Neural progenitor cell (in vitro differentiated cells): Measurements from ENCODE around the gene CC2D1A. TPM values are rescaled to one million over a fixed set of nuclear protein-coding genes. Genes with fewer than 3 reads are reported as not detected.

ENCODE experiments used
- DNase-seq: peaks from one replicate; pipeline ENCODE4 v3.0.0-alpha.2; 2016; ENCODE audit warnings: low spot score
- H2AFZ ChIP-seq: fragments of 200-600 bp; sonication (generic); replicated peaks from 2 replicates; pipeline ENCODE4 v1.6.1; 2016; ENCODE audit warnings: antibody characterized with exemption
- H3F3A ChIP-seq: fragments of 200-600 bp; sonication (generic); 2 replicates; pipeline ENCODE4 v1.6.1; 2016; ENCODE audit warnings: antibody characterized with exemption, low read depth
- H3K27ac ChIP-seq: fragments of 200-600 bp; sonication (generic); 2 replicates; pipeline ENCODE4 v1.5.1; 2016; ENCODE audit warnings: mild to moderate bottlenecking
- H3K27me3 ChIP-seq: fragments of 200-600 bp; sonication (generic); 2 replicates; pipeline ENCODE4 v1.6.1; 2016; ENCODE audit warnings: mild to moderate bottlenecking, moderate library complexity
- H3K36me3 ChIP-seq: fragments of 200-600 bp; sonication (generic); 2 replicates; pipeline ENCODE4 v1.5.1; 2016
- H3K4me1 ChIP-seq: fragments of 200-600 bp; sonication (generic); 2 replicates; pipeline ENCODE4 v1.6.1; 2016; ENCODE audit warnings: mixed run types
- H3K4me2 ChIP-seq: fragments of 200-600 bp; sonication (generic); 2 replicates; pipeline ENCODE4 v1.6.1; 2016
- H3K4me3 ChIP-seq: fragments of 200-600 bp; sonication (generic); 2 replicates; pipeline ENCODE4 v1.5.1; 2016
- H3K79me2 ChIP-seq: fragments of 200-600 bp; sonication (generic); 2 replicates; pipeline ENCODE4 v1.6.1; 2016; ENCODE audit warnings: low read depth
- H3K9ac ChIP-seq: fragments of 200-600 bp; sonication (generic); 2 replicates; pipeline ENCODE4 v1.6.1; 2016
- H3K9me3 ChIP-seq: fragments of 200-600 bp; sonication (generic); 2 replicates; pipeline ENCODE4 v1.5.1; 2016; ENCODE audit warnings: low read depth
- H4K20me1 ChIP-seq: fragments of 200-600 bp; sonication (generic); 2 replicates; pipeline ENCODE4 v1.6.1; 2016; ENCODE audit warnings: low read depth
- H3K27ac Mint-ChIP-seq: 3 replicates; pipeline ENCODE4 v1.8.0; 2021; ENCODE audit warnings: mixed read lengths
- H3K27me3 Mint-ChIP-seq: 2 replicates; pipeline ENCODE4 v1.8.0; 2022; ENCODE audit warnings: low read depth, mild to moderate bottlenecking, inconsistent platforms, moderate library complexity, mixed read lengths; ENCODE audit not compliant: insufficient read depth
- H3K36me3 Mint-ChIP-seq: 3 replicates; pipeline ENCODE4 v1.8.0; 2021; ENCODE audit warnings: mixed read lengths
- H3K4me1 Mint-ChIP-seq: 3 replicates; pipeline ENCODE4 v1.8.0; 2021; ENCODE audit warnings: mixed read lengths
- H3K4me3 Mint-ChIP-seq: 3 replicates; pipeline ENCODE4 v1.8.0; 2021; ENCODE audit warnings: mild to moderate bottlenecking, moderate library complexity, mixed read lengths
- H3K9me3 Mint-ChIP-seq: 3 replicates; pipeline ENCODE4 v1.8.0; 2020; ENCODE audit warnings: mixed read lengths
- EZH2 ChIP-seq: fragments of 200-600 bp; sonication (generic); IDR thresholded peaks from 2 replicates; pipeline ENCODE4 v1.6.1; 2017; ENCODE audit warnings: antibody characterized with exemption, mild to moderate bottlenecking, moderate library complexity
- EZH2phosphoT487 ChIP-seq: fragments of 200-600 bp; sonication (generic); IDR thresholded peaks from 2 replicates; pipeline ENCODE4 v1.6.1; 2017; ENCODE audit warnings: antibody characterized with exemption
- total RNA-seq: library from RNA; depleted of rRNA; stranded (reverse); fragments of >200 nt; gene quantifications from 2 replicates; pipeline ENCODE4 v1.2.3, GENCODE V29; 2015; ENCODE audit warnings: low replicate concordance
- TF ChIP-seq, protein P1 (sequence below): fragments of 200-600 bp; sonication (generic); IDR thresholded peaks from 2 replicates; pipeline ENCODE4 v1.5.1; 2017; ENCODE audit warnings: antibody characterized with exemption, mild to moderate bottlenecking

Gene CC2D1A
- total RNA-seq, 1 donor from 2014 or later = 8.1 TPM

DNA sequence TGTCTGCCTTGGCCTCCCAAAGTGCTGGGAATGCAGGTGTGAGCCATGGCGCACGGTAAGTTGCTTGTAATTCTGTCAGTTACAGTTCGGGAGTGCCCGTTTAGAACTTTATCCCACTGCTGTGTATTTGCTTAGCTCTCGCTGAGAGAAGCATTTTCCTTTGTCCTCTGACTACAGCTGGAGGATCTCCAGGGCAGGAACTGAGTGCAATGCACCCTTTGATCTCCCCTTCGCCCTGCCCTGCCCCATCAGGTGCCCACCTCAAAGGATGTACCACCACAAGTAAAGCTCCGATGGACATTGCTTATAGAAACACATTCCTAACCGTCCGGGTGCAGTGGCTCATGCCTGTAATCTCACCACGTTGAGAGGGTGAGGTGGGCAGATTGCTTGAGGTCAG lies 6.6 kb upstream of the CC2D1A start:
- no peaks in the 10 kb centered on the region for H3K27me3 ChIP-seq
- H3K27ac ChIP-seq = no peak overlapping the region
- H3K4me3 ChIP-seq = no peak overlapping the region
- no peaks in the 10 kb centered on the region for H4K20me1 ChIP-seq
- H3K9ac ChIP-seq = no peak overlapping the region
- Mint-ChIP-seq H3K4me3 (no peak overlapping the region), H3K36me3 (no peaks in the 10 kb centered on the region), H3K27me3 (peaks cover 5% of the 10 kb centered on the region), H3K4me1 (peaks cover 2% of the 10 kb centered on the region), H3K9me3 (no peaks in the 10 kb centered on the region), H3K27ac (no peak overlapping the region)
- H3K36me3 ChIP-seq = no peaks in the 10 kb centered on the region
- no peaks in the 10 kb centered on the region for H3F3A ChIP-seq
- DNase-seq = no peak
- H3K9me3 ChIP-seq = no peaks in the 10 kb centered on the region
- H2AFZ ChIP-seq = no peak overlapping the region
- TF ChIP-seq EZH2phosphoT487 (no peak), EZH2 (no peak)
- TF ChIP-seq, protein P1, sequence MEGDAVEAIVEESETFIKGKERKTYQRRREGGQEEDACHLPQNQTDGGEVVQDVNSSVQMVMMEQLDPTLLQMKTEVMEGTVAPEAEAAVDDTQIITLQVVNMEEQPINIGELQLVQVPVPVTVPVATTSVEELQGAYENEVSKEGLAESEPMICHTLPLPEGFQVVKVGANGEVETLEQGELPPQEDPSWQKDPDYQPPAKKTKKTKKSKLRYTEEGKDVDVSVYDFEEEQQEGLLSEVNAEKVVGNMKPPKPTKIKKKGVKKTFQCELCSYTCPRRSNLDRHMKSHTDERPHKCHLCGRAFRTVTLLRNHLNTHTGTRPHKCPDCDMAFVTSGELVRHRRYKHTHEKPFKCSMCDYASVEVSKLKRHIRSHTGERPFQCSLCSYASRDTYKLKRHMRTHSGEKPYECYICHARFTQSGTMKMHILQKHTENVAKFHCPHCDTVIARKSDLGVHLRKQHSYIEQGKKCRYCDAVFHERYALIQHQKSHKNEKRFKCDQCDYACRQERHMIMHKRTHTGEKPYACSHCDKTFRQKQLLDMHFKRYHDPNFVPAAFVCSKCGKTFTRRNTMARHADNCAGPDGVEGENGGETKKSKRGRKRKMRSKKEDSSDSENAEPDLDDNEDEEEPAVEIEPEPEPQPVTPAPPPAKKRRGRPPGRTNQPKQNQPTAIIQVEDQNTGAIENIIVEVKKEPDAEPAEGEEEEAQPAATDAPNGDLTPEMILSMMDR = no peak
- H3K4me2 ChIP-seq = no peak overlapping the region
- no peaks in the 10 kb centered on the region for H3K79me2 ChIP-seq
- no peaks in the 10 kb centered on the region for H3K4me1 ChIP-seq

GRCh38 chr19:13899912-13900584 lies 6.0 kb upstream of the CC2D1A start:
- Histone ChIP-seq H3K79me2 (no peaks in the 10 kb centered on the region), H2AFZ (no peak overlapping the region), H3K4me3 (no peak overlapping the region), H3K27me3 (peaks cover 4% of the 10 kb centered on the region), H4K20me1 (no peaks in the 10 kb centered on the region), H3K9ac (no peak overlapping the region), H3K36me3 (no peaks in the 10 kb centered on the region), H3K4me1 (no peaks in the 10 kb centered on the region), H3K9me3 (no peaks in the 10 kb centered on the region), H3F3A (no peaks in the 10 kb centered on the region), H3K4me2 (no peak overlapping the region), H3K27ac (no peak overlapping the region)
- peaks cover 5% of the 10 kb centered on the region for H3K27me3 Mint-ChIP-seq
- no peak overlapping the region for H3K27ac Mint-ChIP-seq
- no peak for DNase-seq
- H3K36me3 Mint-ChIP-seq = no peaks in the 10 kb centered on the region
- H3K4me1 Mint-ChIP-seq = peaks cover 2% of the 10 kb centered on the region
- no peak overlapping the region for H3K4me3 Mint-ChIP-seq
- no peak for TF ChIP-seq EZH2phosphoT487
- TF ChIP-seq, protein P1 = no peak
- TF ChIP-seq EZH2 = no peak
- H3K9me3 Mint-ChIP-seq = no peaks in the 10 kb centered on the region

DNA sequence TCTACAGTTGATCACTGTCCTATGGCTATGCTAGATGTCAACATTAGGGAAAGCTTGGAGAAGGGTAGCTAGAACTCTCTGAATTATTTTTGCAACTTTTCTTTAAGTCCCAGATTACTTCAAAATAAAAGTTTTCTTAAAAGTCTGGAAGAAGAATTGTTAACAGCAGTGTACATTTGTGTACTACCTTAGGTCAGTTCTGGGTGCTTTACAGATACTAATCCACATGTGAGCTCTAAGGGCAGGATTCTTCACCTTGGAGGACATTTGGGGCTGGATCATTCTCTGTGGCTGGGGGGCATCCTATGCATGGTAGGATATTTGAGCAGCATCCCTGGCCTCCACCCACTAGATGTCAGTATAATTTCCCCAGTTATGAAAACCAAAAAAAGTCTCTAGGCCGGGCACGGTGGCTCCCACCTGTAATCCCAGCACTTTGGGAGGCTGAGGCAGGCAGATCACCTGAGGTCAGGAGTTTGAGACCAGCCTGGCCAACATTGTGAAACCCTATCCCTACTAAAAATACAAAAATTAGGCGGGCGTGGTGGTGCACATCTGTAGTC lies 2.9 kb upstream of the CC2D1A start:
- H3K36me3 ChIP-seq = no peaks in the 10 kb centered on the region
- H3K4me2 ChIP-seq = no peak overlapping the region
- H3K4me1 Mint-ChIP-seq = peaks cover 11% of the 10 kb centered on the region
- H3K9ac ChIP-seq = no peak overlapping the region
- TF ChIP-seq, protein P1 = peak; percentile 34
- no peak for TF ChIP-seq EZH2
- peaks cover 2% of the 10 kb centered on the region for H3K27me3 Mint-ChIP-seq
- no peak for DNase-seq
- H3K27ac ChIP-seq = no peak overlapping the region
- H3K4me3 ChIP-seq = no peak overlapping the region
- H3F3A ChIP-seq = no peaks in the 10 kb centered on the region
- peaks cover 10% of the 10 kb centered on the region for H3K27me3 ChIP-seq
- no peak overlapping the region for H2AFZ ChIP-seq
- H4K20me1 ChIP-seq = no peaks in the 10 kb centered on the region
- no peaks in the 10 kb centered on the region for H3K9me3 ChIP-seq
- H3K4me3 Mint-ChIP-seq = no peak overlapping the region
- no peaks in the 10 kb centered on the region for H3K79me2 ChIP-seq
- H3K27ac Mint-ChIP-seq = no peak overlapping the region
- H3K4me1 ChIP-seq = no peaks in the 10 kb centered on the region
- H3K36me3 Mint-ChIP-seq = no peaks in the 10 kb centered on the region
- no peaks in the 10 kb centered on the region for H3K9me3 Mint-ChIP-seq
